Osteoblast (primary cell): ENCODE measurements around the gene CAPN6. TPM values are rescaled to one million over a fixed set of nuclear protein-coding genes. Genes with fewer than 3 reads are reported as not detected.

Source experiments
- DNase-seq: peaks from one replicate; pipeline ENCODE4 v3.0.0; 2011; ENCODE audit warnings: low spot score, mixed read lengths; ENCODE audit not compliant: insufficient read length; ENCODE audit errors: missing footprints
- H2AFZ ChIP-seq: 2 replicates; pipeline ENCODE4 v1.6.0; 2011; ENCODE audit warnings: mild to moderate bottlenecking, low read length
- H3K27ac ChIP-seq: 2 replicates; pipeline ENCODE4 v1.5.1; 2011; ENCODE audit warnings: mild to moderate bottlenecking, low read depth, low read length, moderate library complexity
- H3K27me3 ChIP-seq: 2 replicates; pipeline ENCODE4 v1.6.0; 2012; ENCODE audit warnings: mild to moderate bottlenecking, control low read depth, inconsistent platforms, low read length, moderate library complexity; ENCODE audit not compliant: insufficient read depth
- H3K36me3 ChIP-seq: 2 replicates; pipeline ENCODE4 v1.5.1; 2011; ENCODE audit warnings: mild to moderate bottlenecking, low read length, control low read depth, moderate library complexity; ENCODE audit not compliant: insufficient read depth
- H3K4me1 ChIP-seq: 2 replicates; pipeline ENCODE4 v1.5.1; 2011; ENCODE audit warnings: mild to moderate bottlenecking, low read length, control low read depth, moderate library complexity; ENCODE audit not compliant: insufficient read depth
- H3K4me2 ChIP-seq: 2 replicates; pipeline ENCODE4 v1.6.0; 2011; ENCODE audit warnings: mild to moderate bottlenecking, low read length; ENCODE audit not compliant: insufficient read depth
- H3K4me3 ChIP-seq: fragments of 200-600 bp; sonication (generic); 3 replicates; pipeline ENCODE4 v1.5.1; 2012; ENCODE audit warnings: mild to moderate bottlenecking, low read length, inconsistent platforms; ENCODE audit not compliant: insufficient read depth
- H3K79me2 ChIP-seq: 2 replicates; pipeline ENCODE4 v1.6.0; 2012; ENCODE audit warnings: mild to moderate bottlenecking, low read length, control low read depth, inconsistent platforms; ENCODE audit not compliant: insufficient read depth
- H3K9me3 ChIP-seq: 2 replicates; pipeline ENCODE4 v1.5.1; 2011; ENCODE audit warnings: low read depth, low read length, control low read depth
- H4K20me1 ChIP-seq: 2 replicates; pipeline ENCODE4 v1.6.0; 2012; ENCODE audit warnings: mild to moderate bottlenecking, low read length, control low read depth; ENCODE audit not compliant: insufficient read depth
- CTCF ChIP-seq: IDR thresholded peaks from 2 replicates; pipeline ENCODE4 v1.5.1; 2011; ENCODE audit warnings: mild to moderate bottlenecking, low read depth, low read length, moderate library complexity; ENCODE audit errors: extremely low read depth
- total RNA-seq: library from RNA; depleted of rRNA; stranded (reverse); fragments of >200 nt; gene quantifications from 2 replicates; pipeline ENCODE4 v1.2.3, GENCODE V29; 2012

The CAPN6 gene
- total RNA-seq, 1 donor = not detected

- DNase-seq = no peak
- Histone ChIP-seq H3K27ac (no peak overlapping the region), H3K79me2 (no peaks in the 10 kb centered on the region), H3K9me3 (no peaks in the 10 kb centered on the region), H2AFZ (no peak overlapping the region), H3K36me3 (no peaks in the 10 kb centered on the region), H3K4me1 (no peaks in the 10 kb centered on the region), H4K20me1 (no peaks in the 10 kb centered on the region), H3K4me3 (no peak overlapping the region), H3K27me3 (peaks cover 10% of the 10 kb centered on the region), H3K4me2 (no peak overlapping the region)
- no peak for TF ChIP-seq CTCF
Measured at GRCh38 chrX:111308039-111308438, 37.8 kb upstream of the CAPN6 start.

DNA sequence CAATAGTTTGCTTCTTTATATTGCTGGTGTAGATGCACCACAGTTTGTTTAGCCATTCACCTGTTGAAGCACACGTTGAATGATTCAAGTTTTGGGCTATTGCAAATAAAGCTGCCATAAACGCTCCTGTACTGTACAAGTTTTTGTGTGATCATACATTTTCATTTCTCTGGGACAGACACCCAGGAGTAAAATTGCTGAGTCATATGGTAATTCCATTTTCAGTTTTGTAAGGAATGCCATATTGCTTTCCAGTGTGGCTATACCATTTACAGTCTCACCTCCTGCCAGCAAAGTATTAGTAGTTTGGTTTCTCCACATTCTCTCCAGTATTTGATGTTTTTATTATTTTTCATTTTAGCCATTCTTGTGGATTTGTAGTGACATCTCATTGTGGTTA lies 32.0 kb upstream of the CAPN6 start:
- Histone ChIP-seq H3K27me3 (peaks cover 10% of the 10 kb centered on the region), H3K4me3 (no peak overlapping the region), H4K20me1 (no peaks in the 10 kb centered on the region), H3K4me2 (no peak overlapping the region), H3K27ac (no peak overlapping the region), H3K4me1 (no peaks in the 10 kb centered on the region), H2AFZ (no peak overlapping the region), H3K79me2 (no peaks in the 10 kb centered on the region), H3K9me3 (no peaks in the 10 kb centered on the region), H3K36me3 (no peaks in the 10 kb centered on the region)
- no peak for TF ChIP-seq CTCF
- no peak for DNase-seq

GRCh38 chrX:111288841-111289240 lies 18.6 kb upstream of the CAPN6 start:
- Histone ChIP-seq H3K4me1 (no peaks in the 10 kb centered on the region), H2AFZ (no peak overlapping the region), H3K27ac (no peak overlapping the region), H3K4me2 (no peak overlapping the region), H3K27me3 (peaks cover 14% of the 10 kb centered on the region), H3K9me3 (no peaks in the 10 kb centered on the region), H3K4me3 (no peak overlapping the region), H3K79me2 (no peaks in the 10 kb centered on the region), H3K36me3 (no peaks in the 10 kb centered on the region), H4K20me1 (no peaks in the 10 kb centered on the region)
- no peak for DNase-seq
- TF ChIP-seq CTCF = no peak

DNA sequence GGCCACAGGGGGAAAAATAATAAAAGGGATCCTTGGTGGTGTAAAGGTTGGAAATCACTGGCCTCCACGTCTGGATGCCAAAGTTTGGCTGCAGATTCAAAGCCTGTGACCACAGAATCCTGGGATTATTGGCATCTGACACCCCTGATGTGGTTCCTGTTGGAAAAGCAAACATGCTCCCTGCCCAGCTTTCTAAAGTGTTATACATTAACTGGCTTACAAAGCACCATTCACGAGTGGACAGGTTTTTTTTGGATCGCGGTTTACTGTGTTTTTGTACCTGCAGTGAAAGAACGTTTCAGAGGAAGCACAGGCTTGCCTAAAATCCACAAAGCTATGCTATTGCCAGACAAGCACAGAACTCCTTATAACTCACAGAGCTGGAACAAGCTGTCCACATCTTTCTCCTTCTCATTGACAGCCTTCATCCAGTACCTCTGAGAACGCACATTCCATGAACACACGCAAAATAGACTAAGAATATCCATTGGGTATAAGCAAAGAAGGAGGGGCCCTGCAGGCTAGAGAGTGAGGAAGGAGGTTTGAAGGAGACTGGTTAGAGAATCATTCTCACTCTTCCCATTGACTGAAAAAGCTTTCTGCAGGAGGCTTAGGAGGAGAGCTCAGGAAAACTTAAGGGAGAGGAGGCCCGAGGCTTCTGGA lies 14.5 kb upstream of the CAPN6 start:
- Histone ChIP-seq H3K4me1 (no peaks in the 10 kb centered on the region), H3K27me3 (peaks cover 23% of the 10 kb centered on the region), H3K4me2 (no peak overlapping the region), H3K9me3 (no peaks in the 10 kb centered on the region), H3K79me2 (no peaks in the 10 kb centered on the region), H3K27ac (no peak overlapping the region), H3K4me3 (no peak overlapping the region), H3K36me3 (no peaks in the 10 kb centered on the region), H4K20me1 (no peaks in the 10 kb centered on the region), H2AFZ (no peak overlapping the region)
- no peak for TF ChIP-seq CTCF
- no peak for DNase-seq
